ENCODE results near the gene GRIK4.

The GRIK4 gene

DNA sequence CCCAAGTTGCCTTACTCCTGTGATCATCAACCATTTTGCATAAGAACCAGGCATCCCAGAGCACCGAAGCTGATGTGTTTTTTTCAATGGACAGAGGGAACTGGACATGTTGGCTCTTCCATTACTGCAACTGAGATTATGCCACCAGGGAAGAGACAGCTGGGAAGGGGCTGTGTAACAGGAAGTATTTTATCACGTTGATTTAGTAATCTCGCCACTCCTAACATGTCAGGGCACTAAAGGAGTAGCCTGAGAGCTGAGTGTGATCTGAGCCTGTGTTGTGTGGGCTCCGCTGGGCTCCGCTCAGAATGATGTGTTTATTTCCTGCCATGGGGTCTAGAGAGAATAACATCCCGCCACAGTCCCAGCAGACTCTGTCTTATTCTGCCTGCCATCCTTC is 165.4 kb downstream of the GRIK4 start:
- DNase-seq (ENCODE audit: low read depth, low spot score), result no peak
- H3K4me3 ChIP-seq (ENCODE audit: low read depth, low read length), result no peak overlapping the region
- in situ Hi-C loops (cut with HindIII; ENCODE audit: low sequenced_read_pairs), result no loop called here
- TF ChIP-seq, protein P1, sequence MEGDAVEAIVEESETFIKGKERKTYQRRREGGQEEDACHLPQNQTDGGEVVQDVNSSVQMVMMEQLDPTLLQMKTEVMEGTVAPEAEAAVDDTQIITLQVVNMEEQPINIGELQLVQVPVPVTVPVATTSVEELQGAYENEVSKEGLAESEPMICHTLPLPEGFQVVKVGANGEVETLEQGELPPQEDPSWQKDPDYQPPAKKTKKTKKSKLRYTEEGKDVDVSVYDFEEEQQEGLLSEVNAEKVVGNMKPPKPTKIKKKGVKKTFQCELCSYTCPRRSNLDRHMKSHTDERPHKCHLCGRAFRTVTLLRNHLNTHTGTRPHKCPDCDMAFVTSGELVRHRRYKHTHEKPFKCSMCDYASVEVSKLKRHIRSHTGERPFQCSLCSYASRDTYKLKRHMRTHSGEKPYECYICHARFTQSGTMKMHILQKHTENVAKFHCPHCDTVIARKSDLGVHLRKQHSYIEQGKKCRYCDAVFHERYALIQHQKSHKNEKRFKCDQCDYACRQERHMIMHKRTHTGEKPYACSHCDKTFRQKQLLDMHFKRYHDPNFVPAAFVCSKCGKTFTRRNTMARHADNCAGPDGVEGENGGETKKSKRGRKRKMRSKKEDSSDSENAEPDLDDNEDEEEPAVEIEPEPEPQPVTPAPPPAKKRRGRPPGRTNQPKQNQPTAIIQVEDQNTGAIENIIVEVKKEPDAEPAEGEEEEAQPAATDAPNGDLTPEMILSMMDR (IDR thresholded peaks at IDR 0.05; ENCODE audit: low read depth, low read length), result no peak

DNA sequence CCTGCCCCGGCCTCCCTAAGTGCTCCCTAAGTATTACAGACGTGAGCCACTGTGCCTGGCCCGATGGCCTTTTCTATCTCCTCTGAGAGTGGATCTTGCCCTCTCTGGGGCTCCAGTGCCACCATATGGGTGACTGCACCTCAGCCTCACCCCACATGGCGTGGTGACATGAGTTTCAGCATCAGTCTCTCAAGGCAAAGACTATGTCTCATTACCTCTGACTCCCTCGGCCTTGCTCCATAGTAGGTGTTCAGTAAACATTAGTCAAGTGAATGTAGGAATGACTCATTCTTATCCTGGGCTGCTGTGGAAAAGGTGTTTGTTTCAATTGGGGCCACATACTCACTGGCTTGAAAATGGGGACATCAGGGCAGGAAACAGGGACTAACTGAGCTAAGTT is 168.8 kb downstream of the GRIK4 start:
- in situ Hi-C loops (cut with HindIII; ENCODE audit: low sequenced_read_pairs), result no loop called here
- TF ChIP-seq, protein P1 (IDR thresholded peaks at IDR 0.05; ENCODE audit: low read depth, low read length), result no peak
- no peak overlapping the region for H3K4me3 ChIP-seq (ENCODE audit: low read depth, low read length)
- no peak for DNase-seq (ENCODE audit: low read depth, low spot score)

DNA sequence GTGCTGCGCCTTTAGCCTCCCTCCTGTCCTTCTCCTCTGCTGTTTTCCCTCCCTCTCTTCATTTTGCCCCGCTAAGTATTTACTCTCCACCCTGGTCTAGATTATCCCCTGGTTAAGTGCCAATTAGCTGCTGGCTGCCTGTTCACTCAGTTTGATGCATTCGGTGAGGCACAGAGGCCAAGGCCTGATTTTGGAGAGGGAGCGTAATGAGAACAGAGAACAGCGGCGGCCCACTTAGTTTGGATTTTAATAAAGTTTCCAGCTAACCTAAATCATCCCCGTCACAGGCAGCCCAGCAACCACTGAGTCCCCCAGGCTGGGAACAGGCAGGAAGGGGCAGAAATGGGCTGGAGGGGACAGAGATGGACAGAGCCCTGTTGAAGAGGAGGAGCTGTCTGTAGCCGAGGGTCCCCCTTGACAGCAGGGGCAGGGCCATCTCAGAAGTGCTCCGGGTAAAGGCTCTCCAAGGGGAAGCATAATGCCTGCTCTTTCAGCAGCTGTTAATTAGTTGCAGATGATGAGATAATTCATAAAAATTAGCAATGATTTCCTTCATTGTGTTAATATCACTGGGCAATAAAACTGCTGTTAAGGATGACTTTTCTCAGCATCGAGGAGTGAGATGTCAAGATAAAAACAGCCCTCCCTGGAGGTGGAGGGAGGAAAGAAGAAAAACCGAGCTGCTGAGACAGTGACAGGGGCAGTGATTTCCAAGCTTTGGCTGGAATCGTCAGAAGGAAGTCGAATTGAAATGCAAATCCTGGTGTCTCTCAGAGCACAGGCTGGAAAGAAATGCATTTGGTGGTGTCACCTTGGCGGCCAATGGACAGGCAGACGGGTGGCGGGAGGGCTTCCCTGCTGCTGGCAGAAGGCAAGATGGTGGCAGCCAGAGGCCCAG is 170.1 kb downstream of the GRIK4 start:
- no peak overlapping the region for H3K4me3 ChIP-seq (ENCODE audit: low read depth, low read length)
- TF ChIP-seq, protein P1 (IDR thresholded peaks at IDR 0.05; ENCODE audit: low read depth, low read length), result no peak
- no peak for DNase-seq (ENCODE audit: low read depth, low spot score)
- in situ Hi-C loops (cut with HindIII; ENCODE audit: low sequenced_read_pairs), result no loop called here

DNA sequence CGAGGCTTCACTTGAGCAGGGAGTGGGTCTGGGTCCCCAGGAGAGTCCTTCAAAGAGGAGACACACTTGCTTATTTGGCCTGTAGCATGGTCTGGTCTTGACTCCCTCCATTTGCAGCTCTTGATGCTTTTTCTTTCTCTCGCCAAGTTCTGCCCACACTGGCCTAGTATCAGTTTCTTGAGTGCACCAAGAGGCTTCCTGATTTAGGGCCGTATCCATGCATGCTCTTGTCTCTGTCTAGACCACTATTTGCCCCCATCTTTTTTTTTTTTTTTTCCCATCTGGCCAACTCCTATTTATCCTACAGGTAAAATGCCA is 170.7 kb downstream of the GRIK4 start:
- TF ChIP-seq, protein P1 (IDR thresholded peaks at IDR 0.05; ENCODE audit: low read depth, low read length), result no peak
- DNase-seq (ENCODE audit: low read depth, low spot score), result no peak
- H3K4me3 ChIP-seq (ENCODE audit: low read depth, low read length), result no peak overlapping the region
- in situ Hi-C loops (cut with HindIII; ENCODE audit: low sequenced_read_pairs), result no loop called here

DNA sequence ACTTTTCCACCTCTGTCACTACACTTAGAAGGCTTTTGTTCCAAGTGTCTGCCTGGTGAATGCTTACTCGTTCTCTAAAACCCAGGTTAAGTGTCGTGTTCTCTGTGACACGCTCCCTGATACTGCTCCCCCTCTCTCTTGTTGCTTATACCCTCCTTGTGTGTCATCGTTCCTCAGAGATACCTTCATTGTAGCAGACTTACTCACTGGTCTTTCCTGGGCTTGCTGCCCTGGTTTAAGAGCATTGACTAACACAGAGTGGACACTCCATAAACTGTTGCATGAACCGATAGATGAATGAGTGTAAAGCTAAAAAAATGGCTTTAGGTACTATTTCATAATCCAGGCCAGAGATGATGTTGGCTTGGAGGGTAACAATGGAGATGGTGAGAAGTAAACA is 171.3 kb downstream of the GRIK4 start:
- peak; percentile 7 for DNase-seq (ENCODE audit: low read depth, low spot score)
- no peak overlapping the region for H3K4me3 ChIP-seq (ENCODE audit: low read depth, low read length)
- TF ChIP-seq, protein P1 (IDR thresholded peaks at IDR 0.05; ENCODE audit: low read depth, low read length), result no peak
- in situ Hi-C loops (cut with HindIII; ENCODE audit: low sequenced_read_pairs), result no loop called here

DNA sequence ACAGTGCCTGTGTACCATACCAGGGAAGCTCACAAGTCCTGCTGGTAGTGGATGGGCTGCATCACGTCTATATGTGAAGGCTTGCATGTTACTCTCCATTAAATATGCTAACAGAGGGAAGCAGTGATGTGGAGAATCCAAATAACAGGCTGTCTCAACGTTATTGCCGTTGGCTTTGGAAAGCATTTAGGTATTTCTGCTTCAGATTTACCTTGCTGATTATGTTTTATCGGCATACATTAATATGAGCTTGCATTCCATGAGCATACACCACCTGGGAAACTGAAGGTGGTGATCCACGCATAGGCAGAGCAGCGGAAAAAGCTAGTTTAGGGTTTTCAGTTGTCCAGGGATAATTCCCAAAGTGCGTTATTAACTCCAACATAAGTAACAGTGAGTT is 175.0 kb downstream of the GRIK4 start:
- DNase-seq (ENCODE audit: low read depth, low spot score), result no peak
- H3K4me3 ChIP-seq (ENCODE audit: low read depth, low read length), result no peak overlapping the region
- in situ Hi-C loops (cut with HindIII; ENCODE audit: low sequenced_read_pairs), result no loop called here
- TF ChIP-seq, protein P1 (IDR thresholded peaks at IDR 0.05; ENCODE audit: low read depth, low read length), result no peak

Data from astrocyte of the spinal cord (primary cell).